B cell (primary cell): ENCODE data around the gene SEMA3A. TPM values are rescaled to one million over a fixed set of nuclear protein-coding genes. Genes with fewer than 3 reads are reported as not detected.

Source experiments
- ATAC-seq: fragments of 200-7000 bp; cut with Tn5 transposase; one replicate; pipeline ENCODE4 v1.10.0; 2021; ENCODE audit warnings: low read depth, mild to moderate bottlenecking, moderate number of reproducible peaks, moderate library complexity
- CTCF ChIA-PET: fragments of 350-600 bp; sonication (Branson Sonifier 250); formaldehyde crosslinking; loops from one replicate; lab custom pipeline; 2021; ENCODE audit warnings: antibody characterized with exemption, inconsistent platforms; lab: Charles Lee
- POLR2A ChIA-PET: fragments of 350-600 bp; sonication (Branson Sonifier 250); formaldehyde crosslinking; loops from one replicate; lab custom pipeline; 2021; ENCODE audit warnings: antibody characterized with exemption; lab: Charles Lee
- DNase-seq: peaks from one replicate; pipeline ENCODE4 v3.0.0; 2013
- H2AFZ ChIP-seq: 2 replicates; pipeline ENCODE4 v1.6.1; 2012; ENCODE audit warnings: mild to moderate bottlenecking, low read depth, low read length; ENCODE audit not compliant: insufficient read depth, poor library complexity, severe bottlenecking
- H3K27ac ChIP-seq, 2 donors: 1 replicate in 1 of 2; 2 replicates in 1 of 2; pipeline ENCODE4 v1.5.1; 2012 to 2013; ENCODE audit warnings: low read length in 2 of 2, mild to moderate bottlenecking in 2 of 2, moderate library complexity in 1 of 2
- H3K27me3 ChIP-seq, 4 experiments: fragments of 200-600 bp in 1 of 4; sonication (generic) in 1 of 4; replicated peaks in 1 of 4; 1 replicate in 2 of 4; 2 replicates in 2 of 4; pipeline versions ENCODE4 v1.6.1 to v1.7.0; 2013 to 2016; ENCODE audit warnings: low read length in 3 of 4, mild to moderate bottlenecking in 2 of 4, mixed read lengths in 1 of 4, moderate library complexity in 1 of 4; ENCODE audit not compliant: insufficient read depth in 4 of 4, control insufficient read depth in 3 of 4; ENCODE audit errors: control extremely low read depth in 1 of 4
- H3K36me3 ChIP-seq, 2 experiments: replicated peaks in 1 of 2; 1 replicate in 1 of 2; 2 replicates in 1 of 2; pipeline versions ENCODE4 v1.6.1 to v1.7.1; 2013; ENCODE audit warnings: low read length in 1 of 2; ENCODE audit not compliant: insufficient read depth in 2 of 2, control insufficient read depth in 1 of 2; ENCODE audit errors: control extremely low read depth in 1 of 2, extremely low read depth in 1 of 2
- H3K4me1 ChIP-seq, 2 donors: fragments of 200-600 bp in 1 of 2; sonication (generic) in 1 of 2; 1 replicate in 1 of 2; 2 replicates in 1 of 2; pipeline versions ENCODE4 v1.5.1 to v1.6.1; 2013 to 2017; ENCODE audit warnings: low read length in 2 of 2; ENCODE audit not compliant: control insufficient read depth in 2 of 2, insufficient read depth in 2 of 2
- H3K4me2 ChIP-seq: replicated peaks from 2 replicates; pipeline ENCODE3; 2012; ENCODE audit warnings: mild to moderate bottlenecking, low read depth, low read length; ENCODE audit not compliant: poor library complexity, severe bottlenecking
- H3K4me3 ChIP-seq, 5 experiments: fragments of 200-600 bp in 1 of 5; sonication (generic) in 1 of 5; 1 replicate in 3 of 5; 2 replicates in 2 of 5; pipeline versions ENCODE4 v1.5.1 to v1.7.0; 2011 to 2016; ENCODE audit warnings: low read length in 4 of 5, mild to moderate bottlenecking in 4 of 5, low read depth in 2 of 5, control low read depth in 1 of 5, moderate library complexity in 1 of 5; ENCODE audit not compliant: insufficient read depth in 1 of 5; ENCODE audit errors: control extremely low read depth in 1 of 5, extremely low read depth in 1 of 5
- H3K79me2 ChIP-seq: fragments of 200-600 bp; sonication (generic); one replicate; pipeline ENCODE4 v1.6.0; 2016; ENCODE audit warnings: low read length; ENCODE audit not compliant: control insufficient read depth, insufficient read depth
- H3K9ac ChIP-seq: fragments of 200-600 bp; sonication (generic); 2 replicates; pipeline ENCODE4 v1.6.1; 2017; ENCODE audit warnings: mild to moderate bottlenecking, low read length, moderate library complexity
- H3K9me3 ChIP-seq, 3 donors: one replicate each; pipeline versions ENCODE4 v1.6.1 to v1.7.1; 2013; ENCODE audit warnings: low read length in 2 of 3; ENCODE audit not compliant: control insufficient read depth in 2 of 3, insufficient read depth in 1 of 3; ENCODE audit errors: control extremely low read depth in 1 of 3
- H4K20me1 ChIP-seq: 2 replicates; pipeline ENCODE4 v1.6.0; 2012; ENCODE audit warnings: mild to moderate bottlenecking, low read length; ENCODE audit not compliant: insufficient read depth, control insufficient read depth, poor library complexity, severe bottlenecking
- H3K27ac Mint-ChIP-seq: one replicate; pipeline ENCODE4 v1.8.0; 2021; ENCODE audit warnings: mixed read lengths
- H3K27me3 Mint-ChIP-seq: one replicate; pipeline ENCODE4 v1.8.0; 2021; ENCODE audit warnings: mixed read lengths
- H3K4me1 Mint-ChIP-seq: one replicate; pipeline ENCODE4 v1.8.0; 2021; ENCODE audit warnings: mixed read lengths
- H3K4me3 Mint-ChIP-seq: one replicate; pipeline ENCODE4 v1.8.0; 2021; ENCODE audit warnings: mixed read lengths
- H3K9me3 Mint-ChIP-seq: one replicate; pipeline ENCODE4 v1.8.0; 2022; ENCODE audit warnings: mixed read lengths; ENCODE audit not compliant: insufficient read depth
- CTCF ChIP-seq: fragments of 200-600 bp; IDR thresholded peaks from one replicate; pipeline ENCODE4 v1.8.0; 2022; ENCODE audit warnings: antibody characterized with exemption, mild to moderate bottlenecking
- EZH2 ChIP-seq: IDR thresholded peaks from 2 replicates; pipeline ENCODE4 v1.6.1; 2012; ENCODE audit warnings: borderline replicate concordance, low read depth, mild to moderate bottlenecking, moderate library complexity, low read length; ENCODE audit not compliant: insufficient read depth, poor library complexity, severe bottlenecking
- WGBS: methylation state at CpG from one replicate; pipeline ENCODE4 v1.1.5; 2013; ENCODE audit warnings: missing lambda C conversion rate; ENCODE audit not compliant: insufficient coverage; 5-methylcytosine and 5-hydroxymethylcytosine counted together
- intact Hi-C: fragments of 100-400 bp; cut with micrococcal nuclease; formaldehyde crosslinking; loops from one replicate; pipeline ENCODE4 v1.10.0; 2022
- polyA plus RNA-seq: library from polyadenylated mRNA; depleted of rRNA; stranded (reverse); fragments of >200 nt; gene quantifications from 2 replicates; pipeline ENCODE4 v1.2.3, GENCODE V29; 2012
- total RNA-seq, 2 donors: library from RNA; stranded (reverse); fragments of 120-200 nt in 1 of 2; gene quantifications; 1 replicate in 1 of 2; 2 replicates in 1 of 2; pipeline versions ENCODE4 v1.2.3 to v1.2.4, GENCODE V29; 2013 to 2022

Gene SEMA3A
- total and polyA plus RNA-seq, 2 donors (not counting 1 experiment from before 2014, with no cell fraction given): not detected

DNA sequence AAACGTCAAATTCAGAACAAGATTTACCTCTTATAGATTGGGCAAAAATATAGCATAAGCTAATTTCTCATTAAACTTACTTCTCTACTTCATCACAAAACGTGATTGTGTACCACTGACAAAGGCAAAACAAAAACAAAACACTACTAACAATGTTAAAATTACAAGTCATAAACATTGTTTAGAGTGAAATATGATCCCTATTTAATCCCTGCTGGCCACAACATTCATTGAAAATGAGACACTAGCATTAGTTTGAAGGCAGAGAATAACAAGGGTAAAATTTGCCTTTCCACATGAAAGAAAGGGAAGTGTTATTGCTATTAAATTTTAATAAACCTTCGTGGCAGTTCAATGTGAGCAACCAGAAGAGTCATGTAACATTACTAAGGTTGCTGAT lies 45.0 kb downstream of the SEMA3A start:
- no peaks in the 10 kb centered on the region for H3K27me3 ChIP-seq
- H4K20me1 ChIP-seq: no peaks in the 10 kb centered on the region
- no peak overlapping the region for H3K9ac ChIP-seq
- no peak for TF ChIP-seq CTCF
- no peak overlapping the region for H3K27ac Mint-ChIP-seq
- no peaks in the 10 kb centered on the region for H3K36me3 ChIP-seq
- no peaks in the 10 kb centered on the region for H3K4me1 Mint-ChIP-seq
- intact Hi-C loops: no loop called here
- ChIA-PET CTCF (no interaction called here), POLR2A (no interaction called here)
- H3K9me3 Mint-ChIP-seq: no peaks in the 10 kb centered on the region
- WGBS: no CpG with 5 or more reads among the region's 3 CpGs
- H3K27me3 Mint-ChIP-seq: no peaks in the 10 kb centered on the region
- H3K27ac ChIP-seq: no peak overlapping the region
- H3K9me3 ChIP-seq: no peaks in the 10 kb centered on the region
- H3K4me2 ChIP-seq: no peak overlapping the region
- no peaks in the 10 kb centered on the region for H3K4me1 ChIP-seq
- no peak overlapping the region for H3K4me3 Mint-ChIP-seq
- no peaks in the 10 kb centered on the region for H3K79me2 ChIP-seq
- no peak overlapping the region for H2AFZ ChIP-seq
- no peak overlapping the region for H3K4me3 ChIP-seq
- no peak for DNase-seq
- no peak for ATAC-seq

- Histone ChIP-seq H3K79me2 (no peaks in the 10 kb centered on the region), H4K20me1 (no peaks in the 10 kb centered on the region), H3K9me3 (no peaks in the 10 kb centered on the region), H3K4me1 (no peaks in the 10 kb centered on the region), H3K36me3 (no peaks in the 10 kb centered on the region), H3K9ac (no peak overlapping the region), H3K4me3 (no peak overlapping the region), H3K27ac (no peak overlapping the region), H2AFZ (no peak overlapping the region), H3K4me2 (no peak overlapping the region), H3K27me3 (no peaks in the 10 kb centered on the region)
- 88% methylated on average over 1 of the region's 3 CpGs for WGBS
- Mint-ChIP-seq H3K4me3 (no peak overlapping the region), H3K4me1 (no peaks in the 10 kb centered on the region), H3K27ac (no peak overlapping the region), H3K27me3 (no peaks in the 10 kb centered on the region), H3K9me3 (no peaks in the 10 kb centered on the region)
- ATAC-seq (no peak), DNase-seq (no peak)
- TF ChIP-seq CTCF (no peak), EZH2 (no peak)
- POLR2A ChIA-PET: no interaction called here
- intact Hi-C loops: no loop called here
- CTCF ChIA-PET: no interaction called here
Observed at GRCh38 chr7:84145892-84146291, 48.7 kb downstream of the SEMA3A start.
